Measurements from ENCODE around the gene ANAPC2.

The ANAPC2 gene

DNA sequence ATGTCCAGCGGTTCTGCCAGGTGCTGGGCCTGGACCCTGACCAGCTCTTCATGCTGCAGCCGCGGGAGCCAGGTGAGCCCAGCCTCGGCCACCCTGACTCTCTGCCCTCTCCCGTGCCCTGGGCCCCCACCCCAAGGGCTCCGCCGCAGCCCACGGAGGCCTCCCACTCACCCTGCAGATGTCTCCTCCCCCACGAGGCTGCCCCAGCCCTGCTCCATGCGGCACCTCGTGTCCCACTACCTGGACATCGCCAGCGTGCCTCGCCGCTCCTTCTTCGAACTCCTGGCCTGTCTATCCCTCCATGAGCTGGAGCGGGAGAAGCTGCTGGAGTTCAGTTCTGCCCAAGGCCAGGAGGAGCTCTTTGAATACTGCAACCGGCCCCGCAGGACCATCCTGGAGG, 26.3 kb upstream of the ANAPC2 start:
- DNase-seq (ENCODE audit: low spot score): no peak

- DNase-seq (ENCODE audit: low spot score): no peak
Observed at GRCh38 chr9:137213160-137214060, 25.1 kb upstream of the ANAPC2 start.

GRCh38 chr9:137212520-137212919, 24.2 kb upstream of the ANAPC2 start:
- no peak for DNase-seq (ENCODE audit: low spot score)

GRCh38 chr9:137211532-137211931, 23.2 kb upstream of the ANAPC2 start:
- no peak for DNase-seq (ENCODE audit: low spot score)

- no peak for DNase-seq (ENCODE audit: low spot score)
Observed at GRCh38 chr9:137206602-137207001, 18.2 kb upstream of the ANAPC2 start.

- peak; percentile 97 for DNase-seq (ENCODE audit: low spot score)
Observed at GRCh38 chr9:137205126-137206069, 17.0 kb upstream of the ANAPC2 start, which contains the start of the genes NDOR1 and TMEM203. NDOR1 (plus strand) TSS chr9:137205700; CDS start chr9:137205778, 78 bp downstream. TMEM203 (minus strand) TSS chr9:137205648; CDS start chr9:137205414, 234 bp downstream.

DNA sequence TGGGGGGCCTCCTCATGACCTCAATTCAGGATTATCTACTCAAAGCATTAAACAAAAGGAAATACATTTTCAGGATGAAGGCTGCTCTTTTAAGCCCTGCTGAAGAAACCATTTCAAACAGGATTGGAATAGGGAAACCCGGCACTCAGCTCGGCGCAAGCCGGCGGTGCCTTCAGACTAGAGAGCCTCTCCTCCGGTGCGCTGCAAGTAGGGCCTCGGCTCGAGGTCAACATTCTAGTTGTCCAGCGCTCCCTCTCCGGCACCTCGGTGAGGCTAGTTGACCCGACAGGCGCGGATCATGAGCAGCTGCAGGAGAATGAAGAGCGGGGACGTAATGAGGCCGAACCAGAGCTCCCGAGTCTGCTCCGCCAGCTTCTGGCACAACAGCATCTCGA, 16.4 kb upstream of the ANAPC2 start:
- no peak for DNase-seq (ENCODE audit: low spot score)

- DNase-seq (ENCODE audit: low spot score): no peak
Observed at GRCh38 chr9:137202966-137203365, 14.6 kb upstream of the ANAPC2 start.

DNA sequence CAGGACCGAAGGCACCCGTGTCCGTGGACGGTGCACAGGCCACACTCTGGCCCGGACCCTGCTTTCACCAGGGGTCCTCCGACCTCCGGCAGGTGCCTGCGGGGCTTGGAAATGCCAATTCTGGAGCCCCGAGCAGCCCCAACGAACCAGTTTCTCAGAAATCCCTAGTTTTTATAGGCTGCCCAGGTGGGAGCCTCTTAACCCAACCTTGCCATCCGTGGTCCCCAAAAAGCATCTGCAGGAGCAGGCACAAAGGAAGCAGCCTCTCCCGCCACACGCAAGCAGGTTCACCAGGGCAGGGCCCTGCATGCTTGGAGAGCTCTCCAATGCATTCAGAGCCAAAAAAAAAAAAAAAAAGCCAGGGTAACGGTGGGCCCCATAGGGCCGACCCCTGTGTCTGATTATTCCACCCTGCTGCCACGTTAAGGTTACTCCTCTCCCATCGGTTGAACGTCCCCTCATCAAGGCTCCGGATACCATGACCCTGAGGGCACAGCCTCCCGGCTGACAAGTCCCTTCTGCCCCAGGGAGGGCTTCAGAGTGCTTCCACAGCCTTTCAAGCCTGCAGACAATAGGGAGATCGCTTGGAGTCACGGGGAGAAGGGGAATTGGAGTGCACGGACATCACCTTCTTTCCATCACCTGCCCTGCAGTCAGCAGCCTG, 13.0 kb upstream of the ANAPC2 start:
- DNase-seq (ENCODE audit: low spot score): no peak

DNA sequence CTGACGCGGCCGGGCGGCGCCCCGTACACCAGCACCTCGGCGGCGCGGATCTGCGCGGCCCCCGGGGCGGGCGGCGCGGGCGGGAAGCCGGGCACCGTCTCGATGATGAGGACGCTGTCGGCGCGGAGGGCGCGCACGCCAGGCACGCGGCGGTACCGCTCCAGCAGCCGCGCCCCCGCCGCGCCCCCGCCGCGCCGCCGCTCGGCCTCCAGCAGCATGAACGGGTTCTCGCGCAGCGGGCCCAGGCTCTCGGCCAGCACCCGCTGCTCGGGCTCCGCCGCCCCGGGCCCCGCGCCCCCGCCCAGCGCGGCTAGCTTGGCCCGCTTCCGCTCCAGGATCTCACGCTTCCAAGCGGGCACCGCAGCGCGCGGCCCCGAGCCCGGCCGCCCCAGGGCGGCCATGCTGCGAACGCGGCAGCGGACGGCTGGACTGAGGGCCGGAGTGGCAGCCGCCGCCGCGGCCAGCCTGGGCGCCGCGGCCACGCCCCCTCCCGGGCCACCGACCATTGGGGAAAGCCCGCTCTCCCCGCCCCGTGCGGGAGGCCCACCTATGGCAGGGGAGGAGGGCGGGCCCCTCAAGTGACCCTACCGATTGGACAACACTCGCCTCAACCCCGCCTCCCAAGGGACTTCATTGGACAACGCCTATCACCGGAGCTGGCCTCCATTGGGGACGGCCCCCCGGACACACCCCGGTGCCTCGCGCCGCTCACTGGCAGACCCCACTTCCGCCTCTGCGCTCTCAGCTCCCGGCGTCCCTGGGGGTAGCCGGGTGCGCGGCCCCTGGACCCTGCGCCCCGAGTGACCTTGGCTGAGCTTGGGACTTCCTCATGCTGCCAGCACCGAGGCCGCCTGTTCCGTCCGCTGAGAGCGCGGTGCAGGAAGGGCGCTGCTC, 12.2 kb upstream of the ANAPC2 start, which contains the start of gene TPRN:
Gene TPRN, minus strand, starts transcription at position 431 of the 894 bp plus-strand sequence. Its CDS starts 30 bp downstream, at position 401.
- peak; percentile 100 for DNase-seq (ENCODE audit: low spot score)

- DNase-seq (ENCODE audit: low spot score): no peak
Observed at GRCh38 chr9:137199411-137200121, 11.2 kb upstream of the ANAPC2 start.

DNA sequence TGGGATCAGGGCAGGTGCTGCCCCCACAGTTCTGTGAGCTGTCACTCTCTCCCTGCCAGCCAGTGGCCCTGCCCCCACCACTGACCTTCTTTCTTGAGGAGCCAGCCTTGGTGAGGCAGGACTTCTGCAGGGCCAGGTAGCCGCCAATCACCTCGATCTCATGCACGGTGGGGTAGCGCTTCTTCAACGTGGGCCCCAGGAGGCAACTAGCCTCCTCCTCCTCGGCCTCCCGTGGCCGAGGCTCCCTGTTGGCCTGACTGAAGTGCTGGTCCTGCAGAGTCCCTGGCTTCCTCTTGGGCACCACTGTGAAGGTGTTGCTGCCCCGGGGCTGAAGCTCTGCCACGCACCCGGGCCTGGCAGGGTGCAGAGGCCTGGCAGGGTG, 10.5 kb upstream of the ANAPC2 start:
- no peak for DNase-seq (ENCODE audit: low spot score)

GRCh38 chr9:137198051-137198901, 9.9 kb upstream of the ANAPC2 start:
- no peak for DNase-seq (ENCODE audit: low spot score)

DNA sequence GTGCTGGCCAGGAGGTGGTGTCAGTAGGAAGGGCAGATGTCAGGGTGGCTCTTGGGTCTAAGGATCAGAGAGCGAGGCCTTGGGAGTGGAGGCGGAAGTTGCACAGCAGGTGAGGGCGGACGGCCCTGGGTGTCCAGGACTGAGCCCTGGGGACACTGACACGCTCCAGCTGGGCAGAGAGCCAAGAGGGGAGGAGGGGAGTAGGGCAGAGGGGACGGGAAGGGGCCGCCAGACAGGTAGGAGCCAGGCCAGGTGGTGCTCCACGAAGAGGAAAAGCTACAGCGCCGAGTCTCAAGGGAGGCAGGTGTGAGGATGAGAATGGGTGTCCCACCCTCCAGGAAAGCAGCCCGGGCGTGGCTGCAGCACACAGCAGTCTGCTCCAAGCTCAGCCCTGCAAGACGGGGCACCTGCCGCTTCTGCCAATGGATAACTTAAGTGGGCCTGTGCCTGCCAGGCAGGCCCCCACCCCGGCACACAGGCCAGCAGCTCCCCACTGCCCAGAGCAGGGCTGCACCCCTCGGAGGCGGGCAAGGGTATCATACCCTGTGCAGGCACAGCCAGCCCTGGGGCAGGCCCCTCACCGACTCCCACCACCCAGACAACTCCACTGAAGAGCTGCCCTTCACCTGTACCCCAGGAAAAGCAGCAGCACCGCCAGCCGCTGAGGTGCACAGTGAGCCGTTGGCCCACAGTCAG, 7.3 kb upstream of the ANAPC2 start:
- DNase-seq (ENCODE audit: low spot score): no peak

DNA sequence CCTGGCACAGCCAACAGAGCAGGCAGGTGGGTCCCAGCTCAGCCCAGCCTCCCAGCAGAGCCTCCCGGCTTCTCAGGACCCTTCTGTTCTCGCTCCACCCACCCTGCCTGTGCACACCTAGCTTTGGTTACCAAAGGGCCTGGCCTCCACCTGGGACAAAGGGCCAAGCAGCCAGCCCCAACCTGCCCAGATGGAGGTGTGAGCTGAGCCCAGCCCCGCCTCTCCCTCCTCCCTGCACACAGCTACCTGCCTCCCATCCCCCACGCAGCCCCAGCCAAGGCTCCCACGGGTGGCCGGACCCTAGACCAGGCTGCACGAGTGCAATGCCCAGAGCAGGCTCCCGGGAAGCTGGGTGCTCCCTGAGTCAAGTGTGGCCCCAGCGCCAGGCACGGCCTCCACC, 6.5 kb upstream of the ANAPC2 start:
- no peak for DNase-seq (ENCODE audit: low spot score)

GRCh38 chr9:137194388-137194787, 6.0 kb upstream of the ANAPC2 start:
- DNase-seq (ENCODE audit: low spot score): no peak

DNA sequence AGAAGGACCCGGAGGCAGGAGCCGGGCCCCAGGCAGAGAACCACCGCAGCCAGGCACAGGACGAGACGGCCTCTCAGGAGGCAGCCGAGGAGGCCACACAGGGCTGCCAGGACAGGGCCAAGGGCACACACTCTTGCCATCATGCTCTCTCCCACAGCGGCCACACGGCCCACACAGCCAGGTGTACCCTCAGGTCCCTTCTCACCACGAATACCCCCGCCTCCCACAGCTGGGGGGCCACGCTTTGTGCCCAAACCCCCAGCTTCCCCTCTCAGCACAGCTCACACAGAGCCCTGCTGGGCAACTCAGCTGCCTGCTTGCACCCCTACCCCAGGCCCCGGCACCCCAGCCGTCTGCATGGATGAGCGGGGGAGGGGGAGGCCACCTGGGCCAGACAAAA, 5.4 kb upstream of the ANAPC2 start:
- DNase-seq (ENCODE audit: low spot score): no peak

GRCh38 chr9:137192859-137193258, 4.5 kb upstream of the ANAPC2 start:
- DNase-seq (ENCODE audit: low spot score): no peak

GRCh38 chr9:137192448-137192780, 4.1 kb upstream of the ANAPC2 start:
- DNase-seq (ENCODE audit: low spot score): no peak

All from HuH-7 (cell line).